K562 treated with DMSO at 1 percent for 12 hours (cell line): ENCODE results near the gene OR6T1. TPM values are rescaled to one million over a fixed set of nuclear protein-coding genes. Genes with fewer than 3 reads are reported as not detected.

Experiments used
- total RNA-seq: library from RNA; unstranded; fragments of 300-600 nt; gene quantifications from 2 replicates; pipeline ENCODE4 v1.2.3, GENCODE V29; 2022; ENCODE audit not compliant: insufficient read depth

OR6T1 gene
- not detected in 2 replicates for total RNA-seq

GRCh38 chr11:123943738-123944137, at the start of gene OR6T1:
Gene OR6T1, minus strand, starts transcription at chr11:123943838. Its CDS starts 0 bp downstream, at chr11:123943838.

GRCh38 chr11:123977731-123978347, 34.2 kb upstream of the OR6T1 start, which contains the start of gene OR10S1:
Gene OR10S1, minus strand, starts transcription at chr11:123977781. Its CDS starts 117 bp downstream, at chr11:123977664.

GRCh38 chr11:123939317-123939716, 4.3 kb downstream of the OR6T1 start, which contains the start of gene OR4D5:
Gene OR4D5, plus strand, starts transcription at chr11:123939617. Its CDS starts 0 bp downstream, at chr11:123939617.

GRCh38 chr11:123901867-123902266, 41.8 kb downstream of the OR6T1 start, which contains the start of gene OR8D4:
Gene OR8D4, plus strand, starts transcription at chr11:123902167. Its CDS starts 4,265 bp downstream, at chr11:123906432.

Other genes with a start within 250 kb of the OR6T1 start
- 1.2 and 4.1 TPM in 2 replicates for gene ZNF202, start 202.2 kb downstream of the OR6T1 start, total RNA-seq
- not detected in 2 replicates for gene OR6X1, start 189.3 kb downstream of the OR6T1 start, total RNA-seq
- gene OR6M1, start 137.5 kb downstream of the OR6T1 start, total RNA-seq = not detected in 2 replicates
- not detected in 2 replicates for gene TMEM225, start 58.2 kb downstream of the OR6T1 start, total RNA-seq
- gene OR8D4, start 41.7 kb downstream of the OR6T1 start, total RNA-seq = not detected in 2 replicates
- gene OR4D5, start 4.2 kb downstream of the OR6T1 start, total RNA-seq = not detected in 2 replicates
- gene OR10S1, start 33.9 kb upstream of the OR6T1 start, total RNA-seq = not detected in 2 replicates
- not detected in 2 replicates for gene OR10G6, start 51.3 kb upstream of the OR6T1 start, total RNA-seq
- gene OR10G4, start 69.2 kb upstream of the OR6T1 start, total RNA-seq = not detected in 2 replicates
- not detected in 2 replicates for gene OR10G9, start 79.2 kb upstream of the OR6T1 start, total RNA-seq
- gene OR10G8, start 83.0 kb upstream of the OR6T1 start, total RNA-seq = not detected in 2 replicates
- not detected in 2 replicates for gene OR10G7, start 97.5 kb upstream of the OR6T1 start, total RNA-seq
- 8.2 and 19.6 TPM in 2 replicates for gene VWA5A, start 171.6 kb upstream of the OR6T1 start, total RNA-seq
- 0.16 TPM in 1 of 2 replicates, not detected in the other for gene OR10D3, start 239.5 kb upstream of the OR6T1 start, total RNA-seq